RCC 7860 (cell line): ENCODE results near the gene SCGB2A2.

Experiments
- DNase-seq: peaks from one replicate; pipeline ENCODE4 v3.0.0-alpha.2; 2015; ENCODE audit warnings: low spot score
- FAIRE-seq: peaks from 2 replicates; lab custom pipeline; 2012; peaks lifted over from hg19 to GRCh38; lab: Jason Lieb, UNC

Gene SCGB2A2

GRCh38 chr11:62269654-62270278, at the start of gene SCGB2A2:
SCGB2A2 (plus strand) TSS chr11:62270158; CDS start chr11:62270217, 59 bp downstream.
- FAIRE-seq (no peak), DNase-seq (no peak)

GRCh38 chr11:62221498-62221897, 48.5 kb upstream of the SCGB2A2 start:
- FAIRE-seq (no peak), DNase-seq (no peak)

- DNase-seq (no peak), FAIRE-seq (no peak)
Observed at GRCh38 chr11:62223095-62223494, 46.9 kb upstream of the SCGB2A2 start.

GRCh38 chr11:62233730-62234129, 36.2 kb upstream of the SCGB2A2 start:
- DNase-seq (no peak), FAIRE-seq (no peak)

- no peak for FAIRE-seq
- DNase-seq = no peak
Observed at GRCh38 chr11:62236187-62236586, 33.8 kb upstream of the SCGB2A2 start.

- FAIRE-seq (no peak), DNase-seq (no peak)
Observed at GRCh38 chr11:62237499-62237898, 32.5 kb upstream of the SCGB2A2 start.

GRCh38 chr11:62238151-62238550, 31.8 kb upstream of the SCGB2A2 start:
- DNase-seq (no peak), FAIRE-seq (no peak)

GRCh38 chr11:62241095-62241494, 28.9 kb upstream of the SCGB2A2 start:
- DNase-seq (no peak), FAIRE-seq (no peak)

GRCh38 chr11:62242021-62242420, 27.9 kb upstream of the SCGB2A2 start, which contains the start of gene SCGB1D2:
SCGB1D2 (plus strand) TSS chr11:62242239; CDS start chr11:62242308, 69 bp downstream.
- no peak for FAIRE-seq

GRCh38 chr11:62245271-62245753, 24.6 kb upstream of the SCGB2A2 start:
- FAIRE-seq = no peak
- DNase-seq = no peak

More at GRCh38 chr11:62242021-62242420, 27.9 kb upstream of the SCGB2A2 start, which contains the start of gene SCGB1D2:
- DNase-seq = no peak

GRCh38 chr11:62251698-62252097, 18.3 kb upstream of the SCGB2A2 start:
- DNase-seq (no peak), FAIRE-seq (no peak)

GRCh38 chr11:62253999-62254542, 15.9 kb upstream of the SCGB2A2 start:
- DNase-seq (no peak), FAIRE-seq (no peak)

- FAIRE-seq (no peak), DNase-seq (no peak)
Observed at GRCh38 chr11:62256281-62256680, 13.7 kb upstream of the SCGB2A2 start.

GRCh38 chr11:62260261-62260953, 9.6 kb upstream of the SCGB2A2 start:
- no peak for FAIRE-seq

GRCh38 chr11:62264004-62264403, 6.0 kb upstream of the SCGB2A2 start:
- FAIRE-seq (no peak), DNase-seq (no peak)

More at GRCh38 chr11:62260261-62260953, 9.6 kb upstream of the SCGB2A2 start:
- DNase-seq = no peak

- FAIRE-seq = no peak
- no peak for DNase-seq
Observed at GRCh38 chr11:62266558-62266957, 3.4 kb upstream of the SCGB2A2 start.

- DNase-seq = no peak
- no peak for FAIRE-seq
Observed at GRCh38 chr11:62267050-62267449, 2.9 kb upstream of the SCGB2A2 start.

- FAIRE-seq = no peak
Observed at GRCh38 chr11:62267576-62267975, 2.4 kb upstream of the SCGB2A2 start.

GRCh38 chr11:62273284-62273683, 3.3 kb downstream of the SCGB2A2 start:
- DNase-seq (no peak), FAIRE-seq (no peak)

More at GRCh38 chr11:62267576-62267975, 2.4 kb upstream of the SCGB2A2 start:
- DNase-seq = no peak

- no peak for FAIRE-seq
- DNase-seq = no peak
Observed at GRCh38 chr11:62273789-62274275, 3.9 kb downstream of the SCGB2A2 start.

GRCh38 chr11:62280452-62280851, 10.5 kb downstream of the SCGB2A2 start:
- DNase-seq (no peak), FAIRE-seq (no peak)

GRCh38 chr11:62295504-62295903, 25.5 kb downstream of the SCGB2A2 start:
- FAIRE-seq (no peak), DNase-seq (no peak)
